Stimulated activated CD4-positive, alpha-beta T cell treated with anti-CD3 and anti-CD28 coated beads, Interleukin-4, amount 100 ng/mL, for 48 hours (primary cell): ENCODE results near the gene TNIK.

Experiments used
- DNase-seq, 2 donors: peaks; one replicate each; pipeline ENCODE4 v3.0.0-alpha.2; 2020; ENCODE audit warnings: low read depth in 2 of 2

The TNIK gene

DNA sequence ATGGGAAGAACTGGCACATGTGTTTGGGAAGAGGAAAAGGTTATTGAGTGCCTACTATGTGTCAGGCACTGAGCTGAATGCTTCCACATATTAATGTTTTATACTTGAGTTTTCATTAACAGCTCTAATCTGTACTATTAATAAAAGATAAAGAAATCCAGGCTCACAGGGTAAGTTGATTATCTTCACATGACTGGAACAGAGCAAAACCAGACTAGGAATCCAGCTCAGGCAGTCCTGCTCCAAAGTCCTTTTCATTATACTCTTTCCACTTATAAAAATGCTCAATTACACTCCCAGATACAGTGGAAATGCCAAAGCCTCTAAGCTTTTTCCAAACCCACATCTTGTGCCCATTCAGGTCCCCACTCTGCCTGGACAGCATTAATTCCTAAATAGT is 97.6 kb downstream of the TNIK start:
- DNase-seq, result no peak

DNA sequence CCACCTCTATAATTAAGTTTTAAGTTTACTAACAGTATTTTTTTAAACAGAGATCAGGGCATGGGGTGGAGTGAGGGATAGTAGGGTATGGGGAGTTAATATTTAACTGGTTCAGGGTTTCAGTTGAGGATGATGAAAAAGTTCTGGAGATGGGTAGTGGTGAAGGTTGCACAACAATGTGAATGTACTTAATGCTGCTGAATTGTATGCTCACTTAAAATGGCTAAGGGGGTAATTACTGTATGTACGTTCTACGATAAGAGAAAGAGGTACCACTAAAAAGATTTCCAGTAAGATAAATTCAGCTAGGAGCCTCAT is 101.4 kb downstream of the TNIK start:
- DNase-seq, result no peak

DNA sequence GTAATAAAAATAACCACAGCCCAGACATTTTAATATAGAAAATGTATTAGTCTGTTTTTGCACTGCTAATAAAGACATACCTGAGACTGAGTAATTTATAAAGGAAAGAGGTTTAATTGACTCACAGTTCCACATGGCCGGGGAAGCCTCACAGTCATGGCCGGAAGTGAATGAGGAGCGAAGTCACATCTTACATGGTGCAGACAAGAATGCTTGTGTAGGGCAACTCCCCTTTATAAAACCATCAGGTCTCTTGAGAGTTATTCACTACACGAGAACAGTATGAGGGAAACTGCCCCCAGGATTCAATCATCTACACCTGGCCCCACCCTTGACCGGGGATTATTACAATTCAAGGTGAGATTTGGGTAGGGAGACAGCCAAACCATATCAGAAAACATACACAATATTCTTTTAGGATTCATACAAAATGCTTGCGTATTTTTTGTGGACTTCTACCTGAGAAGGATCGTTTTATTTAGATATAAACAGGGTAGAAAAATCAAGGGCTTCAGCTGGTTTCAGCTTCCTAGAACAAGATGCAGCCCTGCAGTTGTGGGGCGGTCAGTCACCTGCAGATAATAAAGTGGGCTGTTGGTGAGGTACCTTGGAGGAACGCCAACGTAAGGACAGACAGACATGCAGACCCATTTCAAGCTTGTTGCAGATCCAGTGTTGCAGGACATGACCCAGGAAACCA is 101.9 kb downstream of the TNIK start:
- DNase-seq, result no peak

DNA sequence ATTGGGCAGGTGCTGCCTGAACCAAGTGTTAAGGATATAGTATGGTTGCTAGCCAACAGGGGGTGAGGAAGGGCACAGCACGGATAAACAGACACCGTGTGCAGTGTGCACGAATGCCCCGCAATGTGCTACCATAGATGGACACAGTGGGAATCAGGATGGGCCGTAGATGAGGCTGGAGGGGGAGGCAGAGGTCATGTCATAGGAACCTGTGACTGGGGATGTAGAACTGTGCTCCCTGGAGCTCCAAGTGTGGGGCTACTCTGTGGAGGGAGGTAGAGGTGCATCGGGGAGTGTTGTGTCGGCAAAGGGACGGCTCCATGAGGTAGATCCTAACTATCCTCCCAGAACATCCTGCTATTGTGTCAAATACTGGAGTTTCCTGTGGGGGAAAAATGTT is 102.5 kb downstream of the TNIK start:
- DNase-seq, result no peak

DNA sequence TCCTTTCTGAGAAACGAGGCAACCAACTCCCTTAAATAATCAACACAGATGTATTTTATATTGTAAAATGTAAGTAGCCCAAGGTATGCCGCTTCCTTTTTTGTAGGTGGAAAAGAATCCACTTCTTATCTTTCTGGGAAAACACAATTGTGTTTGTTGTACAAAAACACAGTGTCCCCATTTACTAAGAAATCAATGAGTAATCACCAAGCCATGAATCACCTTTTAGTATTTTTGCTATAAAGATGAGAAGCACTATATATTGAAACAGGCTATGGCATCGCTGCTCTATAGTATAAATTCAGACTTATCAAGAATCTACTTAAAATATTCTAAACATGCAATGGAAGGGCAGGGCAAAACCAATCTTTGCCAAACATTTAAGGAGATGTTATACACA is 104.0 kb downstream of the TNIK start:
- DNase-seq, result no peak

DNA sequence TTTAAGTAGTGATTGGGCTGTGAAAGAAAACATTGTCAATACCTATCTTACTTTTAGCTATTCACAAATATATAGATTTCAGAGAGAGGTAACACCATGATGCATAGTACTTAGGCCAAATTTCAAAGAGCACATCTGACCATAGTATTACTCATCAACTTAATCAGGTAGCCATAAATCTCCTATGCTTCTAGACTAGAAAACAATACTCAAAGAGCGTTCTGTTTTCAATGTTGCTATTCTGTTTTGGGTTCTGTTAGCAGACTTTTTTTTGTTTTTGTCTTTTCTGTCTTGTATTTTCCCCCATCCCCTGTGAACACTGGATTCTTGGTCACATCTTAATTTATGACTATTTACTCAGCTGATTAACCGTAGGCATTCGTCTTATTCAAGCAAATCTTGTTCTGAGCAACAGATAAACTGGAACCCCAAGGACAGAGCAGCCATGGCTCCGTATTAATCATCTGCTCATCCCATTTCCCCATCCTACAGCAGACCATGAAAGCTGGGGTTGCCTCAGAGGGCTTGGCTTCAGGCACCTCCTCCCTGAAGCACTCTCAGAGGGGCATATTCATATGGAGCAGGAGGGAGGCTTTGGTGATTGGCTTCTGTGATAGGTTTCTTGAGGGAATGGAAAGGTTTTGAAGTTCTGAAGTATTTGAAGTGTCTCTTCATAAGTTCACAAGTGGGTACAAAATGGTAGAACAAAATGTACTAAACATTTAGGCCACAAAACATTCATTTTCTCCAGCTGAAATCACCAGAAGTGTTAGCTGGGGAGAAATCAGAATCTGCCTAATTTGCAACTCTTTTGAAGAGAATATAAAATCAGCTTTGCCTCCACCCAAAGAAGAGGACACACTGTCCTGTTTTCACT is 105.3 kb downstream of the TNIK start:
- no peak for DNase-seq

DNA sequence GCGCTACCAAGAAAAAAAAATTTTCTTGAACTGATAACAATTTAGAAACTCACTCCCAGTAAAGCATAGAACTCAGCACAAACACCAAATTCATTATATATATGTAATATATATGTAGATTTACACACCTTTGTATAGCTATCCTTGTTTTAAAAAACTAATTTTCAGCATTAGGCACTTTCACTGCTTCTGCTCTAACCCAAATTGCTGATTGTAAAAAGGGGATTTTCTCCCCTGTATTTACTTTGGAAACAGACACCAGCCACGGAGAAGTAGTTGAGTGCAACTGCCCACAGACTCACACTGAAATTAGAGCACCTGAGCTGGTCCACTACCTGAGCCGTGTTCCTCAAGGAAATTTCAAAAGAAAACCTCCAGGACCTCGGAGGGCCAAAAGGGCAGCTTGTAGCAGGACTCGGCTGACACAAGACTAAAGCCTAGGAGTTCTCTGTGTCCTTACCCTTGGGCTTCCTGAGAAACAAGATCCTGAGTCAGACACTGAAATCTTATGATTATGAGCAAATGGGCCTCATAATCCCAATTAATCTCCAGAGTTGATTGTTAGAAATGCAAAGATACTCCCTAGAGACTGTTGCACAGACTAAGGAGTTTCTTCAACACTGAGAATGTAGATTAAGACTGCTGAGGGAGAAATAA is 106.0 kb downstream of the TNIK start:
- DNase-seq, result no peak

DNA sequence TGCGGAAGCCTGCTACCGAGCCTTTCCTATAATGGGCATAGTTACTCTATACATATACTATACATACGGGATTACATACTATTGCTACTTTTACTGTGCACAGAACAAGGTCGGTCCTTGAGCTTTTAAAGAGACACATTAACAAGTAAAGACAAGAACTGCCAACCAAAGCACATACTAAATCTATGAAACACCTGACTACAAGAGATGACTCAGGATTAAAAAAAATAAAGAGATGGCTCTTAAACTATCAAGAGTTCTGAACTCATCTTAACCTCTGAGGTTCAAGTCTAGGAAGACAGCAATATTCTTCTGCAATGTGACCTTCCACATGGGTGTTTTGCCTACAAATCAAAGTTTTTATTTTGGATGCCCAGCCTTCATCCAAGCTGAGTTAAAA is 106.8 kb downstream of the TNIK start:
- no peak for DNase-seq

DNA sequence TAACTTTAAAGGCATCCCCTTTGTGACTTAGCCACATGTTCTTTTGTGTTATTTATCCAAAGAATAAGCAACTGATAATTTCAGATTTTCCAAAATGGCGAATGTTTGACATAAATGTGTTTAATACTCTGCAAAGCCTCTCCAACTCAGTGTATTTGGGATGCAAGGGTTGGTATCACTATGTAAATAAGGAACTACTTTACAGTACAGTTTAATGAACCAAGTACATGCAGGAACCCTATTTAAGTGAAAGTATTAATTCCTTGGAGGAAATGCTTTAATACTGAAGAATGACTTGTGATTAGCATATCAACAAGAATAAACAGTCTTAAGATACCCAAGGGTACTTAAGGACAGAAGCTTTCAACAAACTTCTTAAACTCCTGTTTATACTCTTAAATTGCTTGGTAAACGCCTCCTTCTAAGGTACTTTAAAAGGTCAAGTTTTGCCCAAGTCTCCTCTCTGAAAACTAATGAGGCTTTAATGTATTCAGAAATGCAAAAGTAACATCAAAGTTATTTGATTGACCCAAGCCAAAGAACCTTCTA is 107.7 kb downstream of the TNIK start:
- DNase-seq, result no peak

DNA sequence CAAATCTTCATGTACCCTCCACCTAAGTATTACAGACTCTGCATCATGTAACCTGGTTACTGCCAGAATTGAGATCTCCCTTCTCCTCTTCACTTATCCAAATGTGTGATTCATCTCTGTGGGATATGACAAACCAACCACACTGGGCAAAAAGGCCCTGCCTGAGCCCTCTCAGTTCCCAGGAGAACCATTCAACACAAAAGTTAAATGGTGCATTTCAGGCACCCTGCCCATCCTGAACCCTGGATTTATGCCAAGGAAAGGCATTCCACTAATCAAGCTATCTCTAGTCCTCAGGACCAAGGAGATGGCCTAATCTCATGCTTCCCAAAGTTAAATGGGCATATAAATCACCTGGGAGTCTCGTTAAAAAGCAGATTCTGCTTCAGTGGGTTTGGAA is 108.5 kb downstream of the TNIK start:
- DNase-seq, result no peak

DNA sequence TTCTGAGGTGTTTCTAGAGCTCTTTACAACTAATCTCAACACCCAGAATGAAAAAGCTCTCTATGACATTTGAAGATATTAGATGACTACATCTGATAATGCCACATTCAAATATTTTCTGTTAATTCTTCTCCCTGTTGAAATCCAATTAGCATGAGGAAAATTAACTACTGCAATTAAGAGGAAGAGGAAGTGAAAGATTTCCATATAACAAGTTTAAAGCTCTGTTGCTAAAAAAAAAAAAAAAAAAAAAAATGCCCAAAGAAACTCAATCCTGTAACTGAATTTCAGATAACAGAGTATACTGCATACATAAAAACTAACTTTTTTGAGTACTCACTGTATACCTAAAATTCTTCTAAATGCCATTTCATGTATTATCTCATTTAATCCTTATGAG is 109.8 kb downstream of the TNIK start:
- no peak for DNase-seq

DNA sequence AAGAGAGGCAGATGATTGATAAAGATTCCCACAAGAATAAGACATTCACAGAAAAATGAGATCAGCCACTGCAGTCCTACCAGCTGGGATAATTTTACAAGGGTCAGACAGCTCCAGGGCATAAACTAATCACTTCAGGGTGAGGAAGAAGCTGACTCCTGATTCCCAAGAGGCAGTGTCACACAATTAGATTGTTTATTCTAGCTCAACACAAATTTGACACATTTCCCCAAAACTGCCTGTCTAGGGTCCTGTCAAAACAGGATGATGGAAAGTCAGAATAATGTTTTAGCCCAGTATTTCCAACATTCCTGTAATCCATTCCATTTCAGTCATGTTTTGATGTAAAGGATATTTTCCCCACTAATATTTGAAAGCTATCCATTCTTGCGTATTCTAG is 110.8 kb downstream of the TNIK start:
- no peak for DNase-seq

DNA sequence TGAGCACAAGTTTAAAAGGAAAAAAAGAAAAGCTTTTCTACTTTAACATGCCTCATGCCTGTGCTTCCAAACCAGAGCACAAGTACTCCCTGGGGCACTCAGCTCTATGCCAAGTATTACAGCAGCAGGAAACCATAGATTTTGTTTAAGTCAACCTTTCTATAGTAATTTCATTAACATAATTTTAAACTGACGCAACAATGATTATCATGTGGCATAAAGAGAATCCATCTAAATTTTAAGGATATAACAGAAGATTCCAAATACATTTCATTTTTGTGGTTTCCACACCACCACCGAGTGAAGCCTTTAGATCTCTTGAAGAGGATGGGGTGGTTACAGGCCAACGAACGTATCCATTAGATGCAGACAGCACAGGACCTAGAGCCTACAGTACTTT is 112.1 kb downstream of the TNIK start:
- no peak for DNase-seq

DNA sequence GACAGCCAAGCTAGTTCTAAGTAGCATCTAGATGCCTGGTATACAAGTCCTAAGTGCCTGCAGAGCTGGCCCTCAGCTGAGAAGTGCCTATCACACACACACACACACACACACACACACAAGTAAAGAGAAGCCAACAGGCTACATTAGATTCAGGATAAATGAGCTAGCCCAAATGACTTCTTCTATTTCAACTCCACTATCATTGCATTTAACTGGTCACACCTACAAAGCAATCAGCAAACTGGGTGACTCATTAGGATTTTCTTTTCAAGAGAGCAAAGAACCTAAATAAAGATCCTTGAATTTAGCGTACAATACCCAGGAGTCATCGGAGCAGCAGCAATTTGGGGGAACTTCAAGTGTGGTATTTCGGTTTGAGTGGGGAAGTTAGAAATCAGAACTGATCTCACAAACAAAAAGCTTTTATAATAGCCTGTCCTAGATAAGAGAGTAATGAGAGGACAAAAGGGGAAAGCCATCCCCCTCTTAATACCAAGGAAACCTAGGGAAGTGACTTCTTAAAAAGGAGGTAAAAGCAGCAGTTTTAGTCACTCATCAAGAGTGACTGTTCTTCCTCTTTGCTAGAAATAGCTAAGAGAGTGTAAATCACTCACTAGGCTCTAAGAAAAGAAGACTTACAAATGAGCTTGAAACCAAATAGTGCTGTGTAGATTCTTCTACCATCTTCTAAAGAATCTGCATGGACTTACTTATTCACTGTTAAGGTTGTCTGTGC is 112.7 kb downstream of the TNIK start:
- no peak for DNase-seq

DNA sequence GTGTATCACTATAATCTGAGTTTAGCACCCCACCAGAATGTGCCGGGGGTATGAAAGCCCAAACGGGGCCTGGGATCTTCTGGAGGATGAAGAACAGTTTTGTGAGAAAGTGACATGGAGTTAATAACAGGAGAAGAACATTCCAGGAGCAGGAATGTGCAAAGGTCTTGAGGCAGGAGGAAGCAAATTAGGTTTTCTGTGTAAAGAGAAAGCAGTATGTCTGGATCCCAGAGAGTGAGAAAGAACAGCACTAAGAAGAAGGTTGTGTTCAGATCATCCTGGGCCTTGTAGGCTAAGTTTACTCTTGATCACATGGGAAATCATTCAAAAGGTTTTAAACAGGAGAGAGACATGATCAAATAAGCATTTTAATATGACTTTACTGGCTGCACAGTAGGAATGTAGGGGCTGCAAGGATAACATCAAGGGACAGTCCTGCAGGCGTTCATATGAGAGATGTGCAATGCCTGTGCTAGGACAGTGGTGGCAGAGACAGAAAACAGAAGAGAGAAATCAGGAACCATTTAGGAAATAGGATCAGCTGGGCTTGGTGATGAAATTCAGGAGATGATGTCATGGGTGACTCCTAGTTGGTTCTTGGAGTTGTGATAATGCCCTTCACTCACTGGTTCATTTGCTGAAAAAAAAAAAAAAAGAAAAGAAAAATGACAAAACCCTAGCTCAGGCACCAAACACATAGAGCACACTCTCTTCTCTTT is 113.5 kb downstream of the TNIK start:
- DNase-seq, result no peak

DNA sequence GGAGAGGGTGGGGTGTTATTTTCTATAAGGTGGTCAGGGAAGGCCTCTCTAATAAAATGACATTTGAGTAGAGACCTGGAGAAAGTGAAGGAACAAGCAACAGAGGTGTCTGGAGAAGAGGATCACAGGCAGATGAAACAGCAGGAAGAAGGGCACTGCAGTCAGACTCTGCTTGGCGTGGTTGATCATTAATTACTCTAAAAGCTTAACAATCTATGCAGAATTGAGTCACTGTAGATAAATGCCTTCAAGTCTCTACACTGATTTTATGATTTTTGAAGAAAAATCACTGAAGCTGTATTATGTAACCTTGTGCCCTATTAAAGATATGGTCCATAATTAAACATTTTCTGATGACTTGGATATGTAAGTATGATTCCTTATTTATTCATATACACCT is 114.2 kb downstream of the TNIK start:
- no peak for DNase-seq

DNA sequence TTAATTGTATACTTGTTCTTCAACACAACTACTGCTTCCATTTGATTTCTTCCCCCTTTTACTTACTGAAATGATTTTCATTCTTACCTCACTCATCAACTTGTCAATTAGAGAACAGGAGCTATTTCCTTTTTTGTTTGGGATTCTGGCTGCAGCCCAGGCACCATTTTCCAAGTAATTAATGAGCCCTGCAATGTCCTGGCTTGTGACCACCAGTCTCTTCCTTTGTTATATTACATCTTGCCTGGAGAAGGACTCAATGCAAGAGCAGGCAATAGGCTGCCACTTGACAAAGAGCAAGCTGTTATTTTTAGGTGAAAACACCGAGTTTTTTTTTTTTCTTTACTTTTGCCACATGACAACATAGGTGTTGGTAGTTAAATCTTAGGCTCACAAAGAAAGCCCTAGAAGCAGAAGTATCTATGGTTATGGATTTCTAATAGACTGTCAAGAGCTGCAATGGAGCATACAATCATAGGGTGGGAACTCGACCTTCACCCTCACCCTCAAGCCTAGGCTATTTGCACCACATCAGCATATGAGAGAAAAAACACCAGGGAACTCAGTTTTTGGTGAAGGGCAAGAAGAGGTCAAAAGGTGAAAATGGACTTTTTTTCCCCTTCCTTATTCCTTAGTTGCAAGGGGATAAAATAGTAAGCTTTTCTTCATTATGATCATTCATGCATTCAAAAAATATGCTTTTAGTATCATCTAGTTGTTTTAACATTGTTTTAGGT is 114.9 kb downstream of the TNIK start:
- no peak for DNase-seq

DNA sequence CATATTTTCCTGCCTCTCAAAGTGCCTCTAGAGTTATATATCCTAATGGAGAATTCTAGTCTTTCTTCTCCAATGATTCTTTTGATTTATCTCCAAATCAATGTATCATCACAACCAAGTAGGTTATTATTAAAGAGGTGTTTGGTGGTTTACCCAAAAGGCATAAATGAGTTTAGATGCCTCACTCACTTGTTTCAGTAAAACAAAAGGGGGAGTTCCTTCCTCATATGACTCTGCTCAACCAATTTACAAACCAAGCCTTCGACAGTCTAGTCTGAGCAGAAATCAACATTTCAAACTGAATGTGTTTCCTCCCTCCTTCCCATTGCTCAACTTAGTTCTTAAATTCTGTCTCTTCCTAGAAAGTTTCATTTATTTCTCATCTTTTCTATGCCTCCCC is 116.5 kb downstream of the TNIK start:
- no peak for DNase-seq

DNA sequence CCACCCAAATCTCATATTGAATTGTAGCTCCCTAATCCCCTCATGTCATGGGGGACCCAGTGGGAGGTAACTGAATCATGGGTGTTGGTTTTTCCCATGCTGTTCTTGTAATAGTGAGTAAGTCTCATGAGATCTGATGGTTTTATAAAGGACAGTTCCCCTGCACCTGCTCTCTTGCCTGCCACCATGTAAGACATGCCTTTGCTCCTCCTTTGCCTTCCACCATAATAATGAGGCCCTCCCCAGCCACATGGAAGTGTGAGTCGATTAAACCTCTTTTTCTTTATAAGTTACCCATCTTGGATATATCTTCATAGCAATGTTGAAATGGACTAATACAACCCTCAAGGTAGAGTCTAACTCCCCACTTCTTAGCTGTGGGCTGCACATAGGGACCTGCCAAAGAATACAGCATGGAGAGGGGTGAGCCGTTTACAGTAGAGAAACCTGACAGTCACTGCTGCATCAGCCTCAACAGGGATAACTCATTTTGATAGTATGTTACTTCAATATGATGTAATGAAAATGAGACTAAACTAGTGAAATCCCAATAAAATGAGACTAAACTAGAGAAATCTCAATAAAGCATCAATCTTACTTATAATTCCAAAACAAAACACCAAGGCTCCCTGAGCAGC is 117.3 kb downstream of the TNIK start:
- no peak for DNase-seq

DNA sequence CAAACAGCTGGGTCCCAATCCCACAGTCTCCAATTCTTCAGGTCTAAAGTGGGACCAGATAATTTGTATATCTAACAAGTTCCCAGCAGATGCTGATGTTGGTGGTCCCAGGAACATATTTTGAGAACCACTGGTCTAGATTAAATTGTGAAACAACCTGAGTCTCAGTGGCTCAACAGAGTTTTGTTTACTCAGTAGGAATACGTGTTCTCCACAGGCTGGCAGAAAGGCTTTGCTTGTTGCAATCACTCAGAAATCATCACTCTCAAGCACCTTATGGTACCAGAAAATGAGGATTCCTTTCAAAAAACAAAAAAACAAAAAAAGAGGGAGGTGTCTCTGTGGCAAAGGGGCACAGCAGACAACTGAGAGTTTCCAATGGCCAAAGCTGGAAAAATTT is 118.0 kb downstream of the TNIK start:
- DNase-seq, result no peak
